HepG2 (cell line): ENCODE data around the gene OSBP. TPM values are rescaled to one million over a fixed set of nuclear protein-coding genes. Genes with fewer than 3 reads are reported as not detected.

Experiments
- ATAC-seq: fragments of 200-7000 bp; cut with Tn5 transposase; 3 replicates; pipeline ENCODE4 v1.9.1; 2020; ENCODE audit warnings: mild to moderate bottlenecking, moderate library complexity
- BruUV-seq: library from RNA; stranded (reverse); fragments of 400-500 nt; replicated peaks from 2 replicates; lab custom pipeline; 2021; lab: Mats Ljungman, UMichigan
- CTCF ChIA-PET: fragments of 300-600 bp; formaldehyde crosslinking; extraction: SDS; loops from one replicate; lab custom pipeline; 2021; ENCODE audit warnings: low total read pairs, inconsistent platforms, low intra/inter-chr PET ratio; lab: Yijun Ruan, JAX
- POLR2A ChIA-PET: fragments of 350-600 bp; sonication (Branson Sonifier 250); formaldehyde crosslinking; loops from one replicate; lab custom pipeline; 2020; ENCODE audit warnings: antibody characterized with exemption, inconsistent platforms; lab: Yijun Ruan, JAX
- DNase-seq: peaks from one replicate; pipeline ENCODE4 v3.0.0-alpha.2; 2015; ENCODE audit warnings: low spot score
- FAIRE-seq: peaks from 3 replicates; lab custom pipeline; 2011; peaks lifted over from hg19 to GRCh38; lab: Jason Lieb, UNC
- H2AFZ ChIP-seq: one replicate; pipeline ENCODE4 v1.6.1; 2011; ENCODE audit warnings: low read length, inconsistent platforms
- H3K27ac ChIP-seq: fragments of 300-600 bp; 3 replicates; pipeline ENCODE4 v1.8.0; 2011; ENCODE audit warnings: mixed run types, mild to moderate bottlenecking, mixed read lengths, low read length, inconsistent platforms; ENCODE audit not compliant: insufficient read depth; ENCODE audit errors: extremely low read length
- H3K27me3 ChIP-seq, 2 experiments: fragments of 200-600 bp in 1 of 2; 2 replicates in 1 of 2; 3 replicates in 1 of 2; pipeline versions ENCODE4 v1.6.0 to v1.8.0; 2011; ENCODE audit warnings: low read length in 2 of 2, mild to moderate bottlenecking in 2 of 2, moderate library complexity in 2 of 2, inconsistent platforms in 1 of 2; ENCODE audit not compliant: insufficient read depth in 2 of 2, control insufficient read depth in 1 of 2
- H3K36me3 ChIP-seq, 2 experiments: fragments of 200-600 bp in 1 of 2; replicated peaks in 1 of 2; 2 replicates in 1 of 2; 3 replicates in 1 of 2; pipeline versions ENCODE4 v1.5.1 to v1.8.0; 2011; ENCODE audit warnings: low read length in 2 of 2, inconsistent platforms in 1 of 2; ENCODE audit not compliant: insufficient read depth in 2 of 2, control insufficient read depth in 1 of 2
- H3K4me1 ChIP-seq: 2 replicates; pipeline ENCODE4 v1.5.1; 2012; ENCODE audit warnings: low read length, inconsistent platforms; ENCODE audit not compliant: insufficient read depth
- H3K4me2 ChIP-seq: 2 replicates; pipeline ENCODE4 v1.6.0; 2011; ENCODE audit warnings: low read depth, low read length, inconsistent platforms
- H3K4me3 ChIP-seq, 3 experiments: fragments of 200-600 bp in 1 of 3; sonication (generic), shearing (Covaris generic) in 1 of 3; replicated peaks in 1 of 3; 2 replicates each; pipeline ENCODE4 v1.5.1; 2011 to 2016; ENCODE audit warnings: low read length in 3 of 3, inconsistent platforms in 2 of 3, low read depth in 2 of 3, mild to moderate bottlenecking in 2 of 3, control low read depth in 1 of 3, mixed read lengths in 1 of 3; ENCODE audit not compliant: insufficient read depth in 1 of 3
- H3K79me2 ChIP-seq: one replicate; pipeline ENCODE4 v1.6.1; 2011; ENCODE audit warnings: low read length, inconsistent platforms; ENCODE audit not compliant: insufficient read depth
- H3K9ac ChIP-seq: 2 replicates; pipeline ENCODE4 v1.6.0; 2011; ENCODE audit warnings: mild to moderate bottlenecking, low read depth, low read length, inconsistent platforms; ENCODE audit not compliant: insufficient read depth
- H3K9me3 ChIP-seq: 2 replicates; pipeline ENCODE4 v1.5.1; 2012; ENCODE audit warnings: mild to moderate bottlenecking, low read length
- H4K20me1 ChIP-seq: 2 replicates; pipeline ENCODE4 v1.6.0; 2011; ENCODE audit warnings: inconsistent platforms, mild to moderate bottlenecking, low read length, moderate library complexity; ENCODE audit not compliant: insufficient read depth
- CBX2 ChIP-seq, 2 experiments: fragments of 200-600 bp in 1 of 2; sonication (generic); formaldehyde crosslinking in 1 of 2; IDR thresholded peaks; 2 replicates each; pipeline versions ENCODE4 v1.7.0 to v1.8.1; 2018 to 2022; ENCODE audit warnings: low read depth in 2 of 2, low read length in 1 of 2, mild to moderate bottlenecking in 1 of 2, missing genetic modification reagents in 1 of 2
- CBX5 ChIP-seq: sonication (generic); formaldehyde crosslinking; IDR thresholded peaks from 2 replicates; pipeline ENCODE4 v1.4.0; 2020; ENCODE audit warnings: missing genetic modification reagents, borderline replicate concordance
- DNMT3B ChIP-seq: conservative IDR thresholded peaks from 2 replicates; pipeline ENCODE4 v1.6.1; 2016; ENCODE audit warnings: missing biosample characterization, control low read depth
- KDM2A ChIP-seq: sonication (generic); formaldehyde crosslinking; IDR thresholded peaks from 2 replicates; pipeline ENCODE4 v1.4.0; 2020; ENCODE audit warnings: low read depth, missing genetic modification reagents, borderline replicate concordance
- REL ChIP-seq: sonication (generic); formaldehyde crosslinking; conservative IDR thresholded peaks from 2 replicates; pipeline ENCODE4 v1.8.0; 2022; ENCODE audit warnings: mild to moderate bottlenecking, missing genetic modification reagents, moderate library complexity
- RNF2 ChIP-seq: fragments of 450-650 bp; conservative IDR thresholded peaks from 2 replicates; pipeline ENCODE4 v1.6.1; 2016; ENCODE audit warnings: low read depth
- SOX5 ChIP-seq: IDR thresholded peaks from 2 replicates; pipeline ENCODE4 v1.6.1; 2016; ENCODE audit warnings: borderline replicate concordance
- TP53 ChIP-seq: sonication (generic); formaldehyde crosslinking; conservative IDR thresholded peaks from 2 replicates; pipeline ENCODE4 v1.4.0; 2020; ENCODE audit warnings: missing genetic modification reagents
- ZFYVE20 ChIP-seq: sonication (generic); formaldehyde crosslinking; IDR thresholded peaks from 2 replicates; pipeline ENCODE4 v1.8.0; 2023; ENCODE audit warnings: low read depth, mild to moderate bottlenecking, moderate library complexity, missing genetic modification reagents, borderline replicate concordance
- ZNF556 ChIP-seq: sonication (generic); formaldehyde crosslinking; IDR thresholded peaks from 2 replicates; pipeline ENCODE4 v1.4.0; 2020; ENCODE audit warnings: mild to moderate bottlenecking, missing genetic modification reagents, borderline replicate concordance
- ZNF720 ChIP-seq: sonication (generic); formaldehyde crosslinking; IDR thresholded peaks from 2 replicates; pipeline ENCODE4 v1.4.0; 2020; ENCODE audit warnings: missing genetic modification reagents
- ZNF724P ChIP-seq: sonication (generic); formaldehyde crosslinking; IDR thresholded peaks from 2 replicates; pipeline ENCODE4 v1.8.0; 2022; ENCODE audit warnings: missing genetic modification reagents, borderline replicate concordance
- ZSCAN12 ChIP-seq: sonication (generic); formaldehyde crosslinking; IDR thresholded peaks from 2 replicates; pipeline ENCODE4 v1.9.0; 2021; ENCODE audit warnings: mild to moderate bottlenecking, missing genetic modification reagents
- WGBS: methylation state at CpG from one replicate; pipeline ENCODE4 v1.1.6; 2017; ENCODE audit warnings: low lambda C conversion rate; 5-methylcytosine and 5-hydroxymethylcytosine counted together
- in situ Hi-C: cut with HindIII; loops from 2 replicates; pipeline ENCODE4 v1.10.0; 2017; ENCODE audit warnings: low pct_unique_long_range_greater_than_20kb; ENCODE audit not compliant: extremely low pct_ligation_motif_present
- intact Hi-C: fragments of 100-400 bp; cut with micrococcal nuclease; formaldehyde crosslinking; loops from one replicate; pipeline ENCODE4 v1.10.0; 2022; ENCODE audit not compliant: unreplicated experiment
- polyA plus RNA-seq, 8 experiments: library from polyadenylated mRNA; depleted of rRNA in 3 of 8; stranded (reverse) in 7 of 8; unstranded in 1 of 8; fragments of >200 nt; fragmentation: Illumina TruSeq in 4 of 8; extraction: Trizol in 4 of 8; gene quantifications; 2 replicates each; pipeline versions ENCODE4 v1.2.1 to v1.2.3, GENCODE V29; 2011 to 2016; ENCODE audit warnings: low read depth in 4 of 8, missing spikeins in 1 of 8, mixed read lengths in 1 of 8; ENCODE audit not compliant: insufficient read depth in 1 of 8
- total RNA-seq, 5 experiments: library from RNA; depleted of rRNA; stranded (reverse); fragments of >200 nt; fragmentation: Illumina TruSeq; extraction: Trizol; gene quantifications; 2 replicates each; pipeline ENCODE4 v1.2.3, GENCODE V29; 2016; ENCODE audit warnings: low read depth in 1 of 5
- TF ChIP-seq, protein P1 (sequence below): sonication (generic); formaldehyde crosslinking; IDR thresholded peaks from 2 replicates; pipeline ENCODE4 v1.4.0; 2020; ENCODE audit warnings: missing genetic modification reagents

The OSBP gene
- total and polyA plus RNA-seq, 2 of the 13 experiments (the other 11 are each of a cell fraction or from before 2014, with no cell fraction given) = 12.1 to 13.5 TPM

DNA sequence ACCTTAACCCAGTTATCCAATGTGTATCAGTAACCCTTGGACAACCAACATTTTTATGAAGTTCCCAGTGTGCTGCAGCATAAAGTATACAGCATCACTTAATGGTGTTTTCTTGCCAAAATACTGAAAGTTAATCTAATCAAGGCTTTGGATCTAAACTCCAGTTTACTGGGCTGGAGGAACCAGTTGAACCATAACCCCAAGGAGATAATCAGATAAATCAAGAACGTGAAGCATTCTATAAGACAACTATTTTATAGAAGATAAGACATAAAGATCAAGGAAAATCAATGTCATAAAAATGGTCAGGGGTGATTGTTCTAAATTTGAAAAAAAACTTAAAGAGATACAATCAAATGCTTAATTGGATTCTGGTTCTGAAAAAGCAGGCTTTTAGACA, 2.3 kb upstream of the OSBP start:
- in situ Hi-C loops = no loop called here
- no peak overlapping the region for H3K27ac ChIP-seq
- TF ChIP-seq SOX5 (CRISPR knock-in tag) = no peak
- no peak for TF ChIP-seq TP53 (CRISPR knock-in tag)
- no peak for TF ChIP-seq CBX5 (CRISPR knock-in tag)
- no peak for TF ChIP-seq ZFYVE20 (CRISPR knock-in tag)
- no peak for TF ChIP-seq ZNF720
- no peak for TF ChIP-seq REL (CRISPR knock-in tag)
- TF ChIP-seq RNF2 = no peak
- TF ChIP-seq ZNF724P (CRISPR knock-in tag) = no peak
- TF ChIP-seq ZSCAN12 (CRISPR knock-in tag) = no peak
- TF ChIP-seq DNMT3B (CRISPR knock-in tag) = no peak
- TF ChIP-seq CBX2 (IDR thresholded peaks at IDR 0.05; ENCODE audit: low read depth, low read length) = no peak
- TF ChIP-seq CBX2 (CRISPR knock-in tag; IDR thresholded peaks at IDR 0.05; ENCODE audit: low read depth) = no peak
- no peak for TF ChIP-seq ZNF556 (CRISPR knock-in tag)
- TF ChIP-seq, protein P1, sequence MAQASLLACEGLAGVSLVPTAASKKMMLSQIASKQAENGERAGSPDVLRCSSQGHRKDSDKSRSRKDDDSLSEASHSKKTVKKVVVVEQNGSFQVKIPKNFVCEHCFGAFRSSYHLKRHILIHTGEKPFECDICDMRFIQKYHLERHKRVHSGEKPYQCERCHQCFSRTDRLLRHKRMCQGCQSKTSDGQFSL (CRISPR knock-in tag) = no peak
- TF ChIP-seq KDM2A (CRISPR knock-in tag) = no peak
- no peak overlapping the region for H2AFZ ChIP-seq
- ATAC-seq = no peak
- no peaks in the 10 kb centered on the region; a peak in 1 of 5 replicates for H3K27me3 ChIP-seq
- ChIA-PET POLR2A (no interaction called here), CTCF (no interaction called here)
- DNase-seq = no peak
- no peaks in the 10 kb centered on the region for H3K9me3 ChIP-seq
- intact Hi-C loops = no loop called here
- peaks cover 34% of the 10 kb centered on the region for H3K4me1 ChIP-seq
- 0 out of 5 replicates have a peak, but pooled peaks cover 0 to 3% of the 10 kb centered on the region in 2 experiments for H3K36me3 ChIP-seq
- WGBS = 46% methylated on average over 1 of the region's 1 CpG
- BruUV-seq = no TSS peak
- no peak overlapping the region for H3K9ac ChIP-seq
- H3K4me3 ChIP-seq = no peak overlapping the region
- H3K4me2 ChIP-seq = no peak overlapping the region
- no peak for FAIRE-seq
- peaks cover 8% of the 10 kb centered on the region for H4K20me1 ChIP-seq
- peaks cover 21% of the 10 kb centered on the region for H3K79me2 ChIP-seq
